Endothelial cell of umbilical vein (primary cell): ENCODE measurements around the gene SPATA24. TPM values are rescaled to one million over a fixed set of nuclear protein-coding genes. Genes with fewer than 3 reads are reported as not detected.

ENCODE experiments used
- BruUV-seq: library from RNA; stranded (reverse); fragments of 400-500 nt; replicated peaks from 2 replicates; lab custom pipeline; 2021; lab: Mats Ljungman, UMichigan
- CTCF ChIA-PET: fragments of 300-600, 350-600 bp; sonication (Branson Sonifier 250); formaldehyde crosslinking; loops from one replicate; lab custom pipeline; 2021; ENCODE audit warnings: antibody characterized with exemption, inconsistent platforms; lab: Charles Lee
- POLR2A ChIA-PET: fragments of 300-600, 350-600 bp; sonication (Branson Sonifier 250); formaldehyde crosslinking; loops from one replicate; lab custom pipeline; 2021; ENCODE audit warnings: antibody characterized with exemption, inconsistent platforms; lab: Charles Lee
- DNase-seq: peaks from one replicate; pipeline ENCODE4 v3.0.0-alpha.2; 2011; ENCODE audit warnings: low read depth, low spot score
- FAIRE-seq: peaks from 2 replicates; lab custom pipeline; 2011; peaks lifted over from hg19 to GRCh38; lab: Jason Lieb, UNC
- H2AFZ ChIP-seq: 2 replicates; pipeline ENCODE4 v1.6.0; 2012; ENCODE audit warnings: low read depth, low read length, control low read depth, inconsistent platforms
- H3K27ac ChIP-seq: 2 replicates; pipeline ENCODE4 v1.5.1; 2011; ENCODE audit warnings: low read depth, mild to moderate bottlenecking, control low read depth, low read length, moderate library complexity; ENCODE audit not compliant: insufficient read depth
- H3K27me3 ChIP-seq, 2 experiments: 2 replicates each; pipeline versions ENCODE4 v1.6.0 to v1.6.1; 2011; ENCODE audit warnings: low read length in 2 of 2, mixed read lengths in 1 of 2; ENCODE audit not compliant: control insufficient read depth in 2 of 2, insufficient read depth in 2 of 2
- H3K36me3 ChIP-seq, 2 experiments: 2 replicates in 1 of 2; 3 replicates in 1 of 2; pipeline ENCODE4 v1.5.1; 2011; ENCODE audit warnings: low read length in 2 of 2, mild to moderate bottlenecking in 1 of 2, moderate library complexity in 1 of 2; ENCODE audit not compliant: control insufficient read depth in 2 of 2, insufficient read depth in 2 of 2; ENCODE audit errors: extremely low read depth in 1 of 2
- H3K4me1 ChIP-seq: 3 replicates; pipeline ENCODE4 v1.5.1; 2011; ENCODE audit warnings: mild to moderate bottlenecking, low read length; ENCODE audit not compliant: control insufficient read depth, insufficient read depth; ENCODE audit errors: extremely low read depth
- H3K4me2 ChIP-seq: 2 replicates; pipeline ENCODE4 v1.6.1; 2011; ENCODE audit warnings: low read length, control low read depth, mixed read lengths; ENCODE audit not compliant: insufficient read depth
- H3K4me3 ChIP-seq, 3 experiments: fragments of 200-600 bp in 1 of 3; sonication (generic), shearing (Covaris generic) in 1 of 3; replicated peaks in 1 of 3; 2 replicates each; pipeline ENCODE4 v1.5.1; 2011 to 2016; ENCODE audit warnings: control low read depth in 3 of 3, low read length in 3 of 3, mild to moderate bottlenecking in 2 of 3, inconsistent platforms in 1 of 3, low read depth in 1 of 3, moderate library complexity in 1 of 3; ENCODE audit not compliant: insufficient read depth in 1 of 3
- H3K79me2 ChIP-seq: 2 replicates; pipeline ENCODE4 v1.6.0; 2012; ENCODE audit warnings: low read length, inconsistent platforms; ENCODE audit not compliant: control insufficient read depth, insufficient read depth
- H3K9ac ChIP-seq: replicated peaks from 2 replicates; pipeline ENCODE3; 2011; ENCODE audit warnings: low read length, control low read depth; ENCODE audit not compliant: insufficient read depth; ENCODE audit errors: extremely low read depth
- H3K9me1 ChIP-seq: replicated peaks from 3 replicates; pipeline ENCODE4 v1.6.0; 2011; ENCODE audit warnings: mild to moderate bottlenecking, low read length; ENCODE audit not compliant: control insufficient read depth, insufficient read depth; ENCODE audit errors: extremely low read depth
- H3K9me3 ChIP-seq: replicated peaks from 2 replicates; pipeline ENCODE4 v1.5.1; 2012; ENCODE audit warnings: low read length, inconsistent platforms; ENCODE audit not compliant: control insufficient read depth, insufficient read depth
- H4K20me1 ChIP-seq: replicated peaks from 2 replicates; pipeline ENCODE3; 2011; ENCODE audit warnings: mild to moderate bottlenecking, low read length; ENCODE audit not compliant: control insufficient read depth, insufficient read depth; ENCODE audit errors: extremely low read depth
- EZH2 ChIP-seq: IDR thresholded peaks from 2 replicates; pipeline ENCODE4 v1.6.1; 2012; ENCODE audit warnings: borderline replicate concordance, low read depth, mild to moderate bottlenecking, moderate library complexity, low read length, inconsistent platforms; ENCODE audit not compliant: severe bottlenecking
- FOS ChIP-seq: IDR thresholded peaks from 2 replicates; pipeline ENCODE4 v1.6.1; 2011; ENCODE audit warnings: mild to moderate bottlenecking, low read length, moderate library complexity, borderline replicate concordance; ENCODE audit not compliant: insufficient read depth
- GATA2 ChIP-seq: IDR thresholded peaks from 2 replicates; pipeline ENCODE4 v1.7.0; 2011; ENCODE audit warnings: low read depth, mild to moderate bottlenecking, moderate library complexity, mixed read lengths, low read length; ENCODE audit not compliant: insufficient read length, insufficient read depth
- JUN ChIP-seq: IDR thresholded peaks from 2 replicates; pipeline ENCODE4 v1.6.1; 2011; ENCODE audit warnings: borderline replicate concordance, low read depth; ENCODE audit not compliant: insufficient read length, insufficient read depth
- MYC ChIP-seq: IDR thresholded peaks from one replicate; pipeline ENCODE4 v1.6.1; 2011; ENCODE audit warnings: mild to moderate bottlenecking, low read depth, low read length
- POLR2A ChIP-seq: IDR thresholded peaks from 2 replicates; pipeline ENCODE4 v1.6.1; 2012; ENCODE audit warnings: low read depth, mild to moderate bottlenecking, control low read depth, low read length
- POLR2AphosphoS5 ChIP-seq: IDR thresholded peaks from 2 replicates; pipeline ENCODE4 v1.6.1; 2012; ENCODE audit warnings: low read depth, mild to moderate bottlenecking, control low read depth, low read length, moderate library complexity; ENCODE audit not compliant: insufficient read depth
- dilution Hi-C: fragments of 300-500 bp; cut with MboI; formaldehyde crosslinking; loops from one replicate; pipeline ENCODE4 v1.15.0; 2019; ENCODE audit warnings: low sequenced_read_pairs; ENCODE audit not compliant: extremely low pct_ligation_motif_present
- intact Hi-C: fragments of 100-400 bp; cut with micrococcal nuclease; formaldehyde crosslinking; loops from one replicate; pipeline ENCODE4 v1.10.0; 2022
- polyA plus RNA-seq, 4 experiments: library from polyadenylated mRNA; depleted of rRNA in 3 of 4; stranded (reverse) in 3 of 4; unstranded in 1 of 4; fragments of >200 nt; gene quantifications; 2 replicates each; pipeline versions ENCODE4 v1.2.1 to v1.2.3, GENCODE V29; 2011 to 2012; ENCODE audit warnings: missing spikeins in 1 of 4
- total RNA-seq: library from RNA; stranded (reverse); gene quantifications from 2 replicates; pipeline ENCODE4 v1.2.3, GENCODE V29; 2021
- TF ChIP-seq, protein P1 (sequence below): IDR thresholded peaks from 2 replicates; pipeline ENCODE4 v1.6.1; 2011; ENCODE audit not compliant: insufficient read depth, insufficient read length
- TF ChIP-seq, protein P2 (sequence below), 2 donors: IDR thresholded peaks; 1 replicate in 1 of 2; 2 replicates in 1 of 2; pipeline ENCODE4 v1.5.1; 2011; ENCODE audit warnings: low read length in 2 of 2, mild to moderate bottlenecking in 2 of 2, moderate library complexity in 2 of 2, control low read depth in 1 of 2, inconsistent platforms in 1 of 2, low read depth in 1 of 2; ENCODE audit not compliant: insufficient read depth in 1 of 2; ENCODE audit errors: extremely low read depth in 1 of 2

Gene SPATA24
- total and polyA plus RNA-seq, 2 donors (not counting 3 experiments of a cell fraction or from before 2014, with no cell fraction given), result 3.2 to 7.9 TPM

DNA sequence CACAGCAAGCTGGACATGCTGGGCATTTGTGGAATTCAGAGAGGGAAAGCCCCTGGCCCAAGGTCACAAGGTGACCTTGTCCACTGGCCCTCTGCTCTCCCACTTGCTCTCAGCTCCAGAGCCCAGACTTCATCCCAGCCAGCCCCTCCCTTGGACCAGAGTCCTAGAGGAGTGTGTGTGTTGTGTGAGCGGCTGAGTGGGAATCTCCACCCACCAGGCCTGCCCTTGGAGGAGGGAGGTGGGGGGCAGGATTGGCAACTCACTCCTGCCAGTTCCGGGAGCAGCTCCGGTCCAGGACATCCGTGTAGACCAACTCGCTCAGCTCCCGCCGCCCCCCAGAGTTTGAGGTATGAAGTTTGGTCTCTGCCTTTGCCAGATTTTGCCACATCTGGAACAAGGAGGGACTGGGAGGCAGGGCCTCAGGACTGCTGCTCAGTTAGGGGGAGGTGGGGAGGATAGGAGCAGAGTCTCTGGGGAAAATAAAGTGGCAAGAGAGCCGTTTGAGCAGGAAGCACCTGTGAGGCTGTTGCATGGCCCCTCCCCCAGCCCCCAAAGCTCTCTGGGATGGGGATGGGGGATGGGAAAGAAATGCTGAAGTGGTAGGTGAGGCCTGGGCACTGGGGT lies 15.6 kb downstream of the SPATA24 start:
- Histone ChIP-seq H3K9me1 (no peaks in the 10 kb centered on the region), H4K20me1 (no peaks in the 10 kb centered on the region), H3K4me3 (no peak overlapping the region), H3K4me1 (peaks cover 6% of the 10 kb centered on the region), H3K27me3 (peaks cover 0 to under 1% of the 10 kb centered on the region in 2 experiments), H3K9me3 (no peaks in the 10 kb centered on the region), H3K79me2 (no peaks in the 10 kb centered on the region), H3K4me2 (no peak overlapping the region), H3K9ac (no peak overlapping the region), H2AFZ (peak overlapping the region; percentile 35), H3K27ac (no peak overlapping the region), H3K36me3 (no peaks in the 10 kb centered on the region)
- BruUV-seq, result no TSS peak
- dilution Hi-C loops (no loop called here), intact Hi-C loops (no loop called here)
- peak; percentile 62 for FAIRE-seq
- DNase-seq, result peak; percentile 54
- ChIA-PET POLR2A (interaction anchor here (0.6 to 1.1 kb wide), 2 partner anchors 46 to 210 kb away, joined by 4 to 10 read pairs; partner anchors contain the start of gene PAIP2), CTCF (interaction anchor here (1.4 kb wide), 1 partner anchor 23 kb away, joined by 5 read pairs; no protein-coding TSS in a partner anchor)
- TF ChIP-seq JUN, result no peak
- no peak for TF ChIP-seq FOS
- TF ChIP-seq, protein P1, sequence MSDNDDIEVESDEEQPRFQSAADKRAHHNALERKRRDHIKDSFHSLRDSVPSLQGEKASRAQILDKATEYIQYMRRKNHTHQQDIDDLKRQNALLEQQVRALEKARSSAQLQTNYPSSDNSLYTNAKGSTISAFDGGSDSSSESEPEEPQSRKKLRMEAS, result no peak
- TF ChIP-seq, protein P2, sequence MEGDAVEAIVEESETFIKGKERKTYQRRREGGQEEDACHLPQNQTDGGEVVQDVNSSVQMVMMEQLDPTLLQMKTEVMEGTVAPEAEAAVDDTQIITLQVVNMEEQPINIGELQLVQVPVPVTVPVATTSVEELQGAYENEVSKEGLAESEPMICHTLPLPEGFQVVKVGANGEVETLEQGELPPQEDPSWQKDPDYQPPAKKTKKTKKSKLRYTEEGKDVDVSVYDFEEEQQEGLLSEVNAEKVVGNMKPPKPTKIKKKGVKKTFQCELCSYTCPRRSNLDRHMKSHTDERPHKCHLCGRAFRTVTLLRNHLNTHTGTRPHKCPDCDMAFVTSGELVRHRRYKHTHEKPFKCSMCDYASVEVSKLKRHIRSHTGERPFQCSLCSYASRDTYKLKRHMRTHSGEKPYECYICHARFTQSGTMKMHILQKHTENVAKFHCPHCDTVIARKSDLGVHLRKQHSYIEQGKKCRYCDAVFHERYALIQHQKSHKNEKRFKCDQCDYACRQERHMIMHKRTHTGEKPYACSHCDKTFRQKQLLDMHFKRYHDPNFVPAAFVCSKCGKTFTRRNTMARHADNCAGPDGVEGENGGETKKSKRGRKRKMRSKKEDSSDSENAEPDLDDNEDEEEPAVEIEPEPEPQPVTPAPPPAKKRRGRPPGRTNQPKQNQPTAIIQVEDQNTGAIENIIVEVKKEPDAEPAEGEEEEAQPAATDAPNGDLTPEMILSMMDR (IDR thresholded peaks at IDR 0.05; ENCODE audit: extremely low read depth in 1 of 2, insufficient read depth in 1 of 2, low read depth in 1 of 2, low read length in 2 of 2), result no peak
- no peak for TF ChIP-seq MYC
- no peak for TF ChIP-seq EZH2
- no peak for TF ChIP-seq POLR2A
- TF ChIP-seq POLR2AphosphoS5, result no peak
- TF ChIP-seq GATA2, result no peak
